22Rv1 (cell line): ENCODE results near the gene TTC28.

Source experiments
- CTCF ChIP-seq: fragments of 450-650 bp; IDR thresholded peaks from 2 replicates; pipeline ENCODE4 v1.5.1; 2017; ENCODE audit warnings: mild to moderate bottlenecking
- ZFX ChIP-seq: fragments of 450-650 bp; IDR thresholded peaks from 2 replicates; pipeline ENCODE4 v1.6.1; 2017; ENCODE audit warnings: antibody characterized with exemption, borderline replicate concordance

- no peak for TF ChIP-seq CTCF
- TF ChIP-seq ZFX: no peak
These were observed 496.4 kb downstream of the TTC28 start for GRCh38 chr22:28183078-28183860.
